ENCODE results near the gene TMEM176A. TPM values are rescaled to one million over a fixed set of nuclear protein-coding genes. Genes with fewer than 3 reads are reported as not detected.
"Not testable (repeated sequence)": the region's sequence is repeated elsewhere in the genome, so short reads cannot be mapped to it uniquely, and the experiment has no call there.

TMEM176A gene
- polyA plus RNA-seq, 1 donor (not counting 4 experiments of a cell fraction or from before 2014, with no cell fraction given), result not detected

GRCh38 chr7:150769768-150770167 lies 30.8 kb upstream of the TMEM176A start:
- no peak overlapping the region for H3K4me2 ChIP-seq (ENCODE audit: control insufficient read depth, extremely low read depth, insufficient read depth, low read depth, low read length)
- H3K79me2 ChIP-seq (ENCODE audit: control insufficient read depth, insufficient read depth, low read length), result no peaks in the 10 kb centered on the region
- no peak overlapping the region for H3K4me3 ChIP-seq (ENCODE audit: control insufficient read depth in 2 of 3, extremely low read depth in 1 of 3, insufficient read depth in 2 of 3, low read depth in 1 of 3, low read length in 3 of 3)
- TF ChIP-seq CTCF (optimal IDR thresholded peaks at IDR 0.05 in 1 of 3, IDR thresholded peaks at IDR 0.05 in 1 of 3, conservative IDR thresholded peaks at IDR 0.05 in 1 of 3; ENCODE audit: extremely low read depth in 1 of 3, insufficient read depth in 2 of 3, low read length in 3 of 3), result no peak
- no peak for TF ChIP-seq EZH2 (IDR thresholded peaks at IDR 0.05; ENCODE audit: low read length)
- no peak overlapping the region for H3K9ac ChIP-seq (ENCODE audit: control insufficient read depth, extremely low read depth, insufficient read depth, low read length)
- H4K20me1 ChIP-seq (ENCODE audit: control insufficient read depth, extremely low read depth, insufficient read depth, low read length), result no peaks in the 10 kb centered on the region
- no peak for FAIRE-seq
- no peaks in the 10 kb centered on the region for H3K9me3 ChIP-seq (ENCODE audit: control insufficient read depth, low read depth, low read length)
- H3K27me3 ChIP-seq (ENCODE audit: control insufficient read depth, extremely low read depth, insufficient read depth, low read length), result no peaks in the 10 kb centered on the region
- H2AFZ ChIP-seq (ENCODE audit: control insufficient read depth, low read length), result no peak overlapping the region
- no peaks in the 10 kb centered on the region for H3K4me1 ChIP-seq (ENCODE audit: control insufficient read depth, extremely low read depth, insufficient read depth, low read length)
- no peak for DNase-seq (ENCODE audit: low read depth, low spot score)
- H3K27ac ChIP-seq (ENCODE audit: control insufficient read depth, insufficient read depth, low read length), result no peak overlapping the region
- H3K36me3 ChIP-seq (ENCODE audit: control insufficient read depth in 2 of 2, extremely low read depth in 1 of 2, insufficient read depth in 2 of 2, low read length in 2 of 2), result no peaks in the 10 kb centered on the region
- no peaks in the 10 kb centered on the region for H3K9me1 ChIP-seq (ENCODE audit: control insufficient read depth, extremely low read depth, insufficient read depth, low read length)
- dilution Hi-C loops (cut with MboI; ENCODE audit: extremely low pct_ligation_motif_present, low sequenced_read_pairs), result no loop called here

GRCh38 chr7:150774131-150774530 lies 26.4 kb upstream of the TMEM176A start:
- H3K9me1 ChIP-seq (ENCODE audit: control insufficient read depth, extremely low read depth, insufficient read depth, low read length); FAIRE-seq; H4K20me1 ChIP-seq (ENCODE audit: control insufficient read depth, extremely low read depth, insufficient read depth, low read length); H3K79me2 ChIP-seq (ENCODE audit: control insufficient read depth, insufficient read depth, low read length); H3K4me2 ChIP-seq (ENCODE audit: control insufficient read depth, extremely low read depth, insufficient read depth, low read depth, low read length); H3K27ac ChIP-seq (ENCODE audit: control insufficient read depth, insufficient read depth, low read length); H3K27me3 ChIP-seq (ENCODE audit: control insufficient read depth, extremely low read depth, insufficient read depth, low read length); H3K36me3 ChIP-seq (ENCODE audit: control insufficient read depth in 2 of 2, extremely low read depth in 1 of 2, insufficient read depth in 2 of 2, low read length in 2 of 2); dilution Hi-C loops (cut with MboI; ENCODE audit: extremely low pct_ligation_motif_present, low sequenced_read_pairs); H3K4me1 ChIP-seq (ENCODE audit: control insufficient read depth, extremely low read depth, insufficient read depth, low read length); H3K9ac ChIP-seq (ENCODE audit: control insufficient read depth, extremely low read depth, insufficient read depth, low read length); H3K4me3 ChIP-seq (ENCODE audit: control insufficient read depth in 2 of 3, extremely low read depth in 1 of 3, insufficient read depth in 2 of 3, low read depth in 1 of 3, low read length in 3 of 3); DNase-seq (ENCODE audit: low read depth, low spot score); H2AFZ ChIP-seq (ENCODE audit: control insufficient read depth, low read length); H3K9me3 ChIP-seq (ENCODE audit: control insufficient read depth, low read depth, low read length): not testable (repeated sequence)

- H3K9ac ChIP-seq (ENCODE audit: control insufficient read depth, extremely low read depth, insufficient read depth, low read length), result no peak overlapping the region
- H3K36me3 ChIP-seq (ENCODE audit: control insufficient read depth in 2 of 2, extremely low read depth in 1 of 2, insufficient read depth in 2 of 2, low read length in 2 of 2), result no peaks in the 10 kb centered on the region
- DNase-seq (ENCODE audit: low read depth, low spot score), result no peak
- FAIRE-seq, result no peak
- no peaks in the 10 kb centered on the region for H3K79me2 ChIP-seq (ENCODE audit: control insufficient read depth, insufficient read depth, low read length)
- no peaks in the 10 kb centered on the region for H3K9me1 ChIP-seq (ENCODE audit: control insufficient read depth, extremely low read depth, insufficient read depth, low read length)
- H3K4me1 ChIP-seq (ENCODE audit: control insufficient read depth, extremely low read depth, insufficient read depth, low read length), result no peaks in the 10 kb centered on the region
- H3K9me3 ChIP-seq (ENCODE audit: control insufficient read depth, low read depth, low read length), result no peaks in the 10 kb centered on the region
- dilution Hi-C loops (cut with MboI; ENCODE audit: extremely low pct_ligation_motif_present, low sequenced_read_pairs), result no loop called here
- no peak overlapping the region for H3K4me3 ChIP-seq (ENCODE audit: control insufficient read depth in 2 of 3, extremely low read depth in 1 of 3, insufficient read depth in 2 of 3, low read depth in 1 of 3, low read length in 3 of 3)
- H3K27me3 ChIP-seq (ENCODE audit: control insufficient read depth, extremely low read depth, insufficient read depth, low read length), result no peaks in the 10 kb centered on the region
- no peaks in the 10 kb centered on the region for H4K20me1 ChIP-seq (ENCODE audit: control insufficient read depth, extremely low read depth, insufficient read depth, low read length)
- H3K27ac ChIP-seq (ENCODE audit: control insufficient read depth, insufficient read depth, low read length), result no peak overlapping the region
- TF ChIP-seq EZH2 (IDR thresholded peaks at IDR 0.05; ENCODE audit: low read length) (no peak), CTCF (optimal IDR thresholded peaks at IDR 0.05 in 1 of 3, IDR thresholded peaks at IDR 0.05 in 1 of 3, conservative IDR thresholded peaks at IDR 0.05 in 1 of 3; ENCODE audit: extremely low read depth in 1 of 3, insufficient read depth in 2 of 3, low read length in 3 of 3) (no peak)
- H3K4me2 ChIP-seq (ENCODE audit: control insufficient read depth, extremely low read depth, insufficient read depth, low read depth, low read length), result no peak overlapping the region
- H2AFZ ChIP-seq (ENCODE audit: control insufficient read depth, low read length), result no peak overlapping the region
These were observed 22.4 kb upstream of the TMEM176A start for GRCh38 chr7:150778014-150778737.

Data from keratinocyte (primary cell).